GM12878 (cell line): ENCODE data around the gene KMT2B. TPM values are rescaled to one million over a fixed set of nuclear protein-coding genes. Genes with fewer than 3 reads are reported as not detected.

Source experiments
- ATAC-seq: fragments of 200-7000 bp; cut with Tn5 transposase; 3 replicates; pipeline ENCODE4 v1.9.1; 2020; ENCODE audit warnings: mild to moderate bottlenecking, moderate library complexity
- BruUV-seq: library from RNA; stranded (reverse); fragments of 400-500 nt; replicated peaks from 2 replicates; lab custom pipeline; 2021; lab: Mats Ljungman, UMichigan
- CTCF ChIA-PET: fragments of 300-600 bp; sonication (Branson Sonifier 250); formaldehyde crosslinking; extraction: SDS; loops from one replicate; lab custom pipeline; 2021; ENCODE audit warnings: inconsistent platforms; lab: Yijun Ruan, JAX
- POLR2A ChIA-PET: fragments of 350-600 bp; formaldehyde crosslinking; extraction: SDS; loops from one replicate; lab custom pipeline; 2021; ENCODE audit warnings: inconsistent platforms; lab: Charles Lee
- RAD21 ChIA-PET: fragments of 300-600 bp; sonication (Branson Sonifier 250); formaldehyde crosslinking; loops from one replicate; lab custom pipeline; 2023; ENCODE audit warnings: antibody characterized with exemption; ENCODE audit not compliant: unreplicated experiment; lab: Charles Lee
- SMC1A ChIA-PET: fragments of 300-600 bp; sonication (Branson Sonifier 250); formaldehyde crosslinking; loops from one replicate; lab custom pipeline; 2023; ENCODE audit not compliant: unreplicated experiment, uncharacterized antibody; lab: Charles Lee
- DNase-seq: peaks from one replicate; pipeline ENCODE4 v3.0.0-alpha.2; 2011; ENCODE audit warnings: low read depth, low spot score
- FAIRE-seq: peaks from 3 replicates; lab custom pipeline; 2011; peaks lifted over from hg19 to GRCh38; lab: Jason Lieb, UNC
- H2AFZ ChIP-seq: 2 replicates; pipeline ENCODE4 v1.6.0; 2011; ENCODE audit warnings: low read depth, low read length, control low read depth; ENCODE audit not compliant: control insufficient read depth
- H3K27ac ChIP-seq: 2 replicates; pipeline ENCODE4 v1.5.1; 2011; ENCODE audit warnings: control low read depth; ENCODE audit not compliant: control insufficient read depth, insufficient read depth
- H3K27me3 ChIP-seq, 2 experiments: replicated peaks in 1 of 2; 2 replicates each; pipeline versions ENCODE4 v1.6.0 to v1.6.1; 2011; ENCODE audit warnings: low read length in 1 of 2; ENCODE audit not compliant: control insufficient read depth in 2 of 2, insufficient read depth in 2 of 2
- H3K36me3 ChIP-seq, 2 experiments: 2 replicates each; pipeline ENCODE4 v1.5.1; 2011; ENCODE audit warnings: low read length in 1 of 2; ENCODE audit not compliant: control insufficient read depth in 2 of 2, insufficient read depth in 2 of 2
- H3K4me1 ChIP-seq: 2 replicates; pipeline ENCODE4 v1.6.1; 2011; ENCODE audit warnings: mild to moderate bottlenecking, low read length, moderate library complexity, mixed read lengths; ENCODE audit not compliant: control insufficient read depth, insufficient read depth
- H3K4me2 ChIP-seq: 2 replicates; pipeline ENCODE4 v1.6.0; 2011; ENCODE audit warnings: control low read depth; ENCODE audit not compliant: control insufficient read depth, insufficient read depth
- H3K4me3 ChIP-seq: fragments of 200-600 bp; sonication (generic); 2 replicates; pipeline ENCODE4 v1.5.1; 2016
- H3K79me2 ChIP-seq: 2 replicates; pipeline ENCODE4 v1.6.0; 2011; ENCODE audit warnings: low read length; ENCODE audit not compliant: control insufficient read depth, insufficient read depth
- H3K9ac ChIP-seq: 2 replicates; pipeline ENCODE4 v1.8.0; 2011; ENCODE audit warnings: low read length, control low read depth, mixed read lengths; ENCODE audit not compliant: control insufficient read depth, insufficient read depth
- H3K9me3 ChIP-seq: replicated peaks from 3 replicates; pipeline ENCODE4 v1.5.1; 2011; ENCODE audit warnings: mild to moderate bottlenecking, low read length; ENCODE audit not compliant: control insufficient read depth, insufficient read depth
- H4K20me1 ChIP-seq: 2 replicates; pipeline ENCODE4 v1.6.0; 2011; ENCODE audit not compliant: control insufficient read depth, insufficient read depth
- BMI1 ChIP-seq: fragments of 450-650 bp; IDR thresholded peaks from 2 replicates; pipeline ENCODE4 v1.6.1; 2016; ENCODE audit warnings: mild to moderate bottlenecking, moderate library complexity, borderline replicate concordance
- MTA2 ChIP-seq: fragments of 450-650 bp; IDR thresholded peaks from 2 replicates; pipeline ENCODE4 v1.6.1; 2016; ENCODE audit warnings: low read depth, mild to moderate bottlenecking, moderate library complexity
- NFYB ChIP-seq: IDR thresholded peaks from 2 replicates; pipeline ENCODE4 v1.6.1; 2011; ENCODE audit warnings: low read depth, mild to moderate bottlenecking, low read length, improper control_type of control experiment, moderate library complexity; ENCODE audit not compliant: insufficient read depth
- PBX3 ChIP-seq: IDR thresholded peaks from 2 replicates; pipeline ENCODE4 v1.6.1; 2011; ENCODE audit warnings: mild to moderate bottlenecking, low read depth, low read length, moderate library complexity; ENCODE audit not compliant: insufficient replicate concordance
- SKIL ChIP-seq: fragments of 450-650 bp; IDR thresholded peaks from 2 replicates; pipeline ENCODE4 v1.6.1; 2017; ENCODE audit warnings: mild to moderate bottlenecking, low read depth, inconsistent platforms; ENCODE audit not compliant: poor library complexity, severe bottlenecking
- SMAD1 ChIP-seq: fragments of 450-650 bp; IDR thresholded peaks from 2 replicates; pipeline ENCODE4 v1.6.1; 2018; ENCODE audit warnings: mild to moderate bottlenecking, low read depth; ENCODE audit not compliant: partially characterized antibody
- SMC3 ChIP-seq: IDR thresholded peaks from 2 replicates; pipeline ENCODE4 v1.6.1; 2011; ENCODE audit warnings: low read length, improper control_type of control experiment, borderline replicate concordance
- ZNF687 ChIP-seq: fragments of 450-650 bp; IDR thresholded peaks from 2 replicates; pipeline ENCODE4 v1.6.1; 2017; ENCODE audit warnings: mild to moderate bottlenecking, moderate library complexity
- WGBS: methylation state at CpG from one replicate; pipeline ENCODE4 v1.1.6; 2016; ENCODE audit warnings: low lambda C conversion rate; ENCODE audit not compliant: insufficient replicate concordance, insufficient coverage; ENCODE audit errors: missing lambda C conversion rate; 5-methylcytosine and 5-hydroxymethylcytosine counted together
- in situ Hi-C: fragments of 300-500 bp; cut with MboI; formaldehyde crosslinking; loops from 9 replicates; pipeline ENCODE4 v1.14.3; 2018; ENCODE audit warnings: mixed read lengths
- intact Hi-C: fragments of 100-400 bp; cut with micrococcal nuclease; formaldehyde crosslinking; loops from one replicate; pipeline ENCODE4 v1.14.2; 2022; ENCODE audit not compliant: unreplicated experiment
- polyA plus RNA-seq, 11 experiments: library from polyadenylated mRNA; depleted of rRNA in 4 of 11; unstranded in 6 of 11; stranded (reverse) in 5 of 11; fragments of >200 nt; fragmentation: Nextera tagmentation in 4 of 11; fragmentation: Illumina TruSeq in 1 of 11; extraction: Ambion mirVana in 4 of 11; extraction: Trizol in 1 of 11; gene quantifications; 1 replicate in 1 of 11; 2 replicates in 10 of 11; pipeline versions ENCODE4 v1.2.1 to v1.2.3, GENCODE V29; 2011 to 2016; ENCODE audit warnings: inconsistent platforms in 2 of 11, missing spikeins in 2 of 11, low read depth in 1 of 11
- total RNA-seq, 4 experiments: library from RNA; depleted of rRNA in 3 of 4; stranded (reverse); fragments of >200 nt in 3 of 4; fragmentation: Illumina TruSeq in 1 of 4; extraction: Trizol in 1 of 4; gene quantifications; 2 replicates each; pipeline versions ENCODE4 v1.2.1 to v1.2.3, GENCODE V29; 2013 to 2021
- TF ChIP-seq, protein P1 (sequence below): fragments of 450-650 bp; IDR thresholded peaks from 2 replicates; pipeline ENCODE4 v1.6.1; 2017; ENCODE audit warnings: low read depth, mild to moderate bottlenecking, moderate library complexity

Gene KMT2B
- total and polyA plus RNA-seq, 10 of the 15 experiments (the other 5 are each of a cell fraction or from before 2014, with no cell fraction given) = 0.71 to 35.6 (median 6.0) TPM

DNA sequence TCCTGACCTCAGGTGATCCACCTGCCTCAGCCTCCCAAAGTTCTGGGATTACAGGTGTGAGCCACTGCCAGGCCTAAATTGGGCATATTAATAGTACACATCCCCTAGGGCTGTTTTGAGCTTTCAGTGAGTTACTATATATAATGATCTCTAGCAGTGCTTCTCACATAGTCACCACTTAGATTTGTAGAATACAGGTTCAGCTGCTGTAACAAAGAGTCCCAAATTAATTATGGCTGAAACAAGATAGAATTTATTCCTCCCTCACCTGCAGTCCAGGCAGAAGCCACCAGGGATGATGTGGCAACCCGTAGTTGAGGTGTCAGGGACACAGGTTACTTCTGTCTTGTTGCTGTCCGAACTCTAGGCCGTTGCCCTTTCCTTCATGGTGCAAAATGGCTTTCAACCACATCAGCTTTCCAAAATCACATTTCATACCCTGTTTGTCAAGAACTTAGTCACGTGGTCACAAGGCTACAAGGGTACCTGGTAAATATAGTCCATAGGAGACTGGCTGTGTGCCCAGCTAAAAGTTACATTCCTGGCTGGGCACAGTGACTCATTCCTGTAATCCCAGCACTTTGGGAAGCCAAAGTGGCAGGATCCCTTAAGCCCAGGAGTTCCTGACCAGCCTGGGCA, 43.0 kb downstream of the KMT2B start:
- DNase-seq (no peak), FAIRE-seq (no peak), ATAC-seq (no peak)
- H3K4me2 ChIP-seq = no peak overlapping the region
- ChIA-PET RAD21 (no interaction called here), POLR2A (interaction anchor here (1.1 kb wide), 2 partner anchors 10 to 13 kb away, joined by 3 read pairs; partner anchors contain the start of gene LIN37), SMC1A (interaction anchor here (0.7 kb wide), 1 partner anchor 66 kb away, joined by 3 read pairs; no protein-coding TSS in a partner anchor), CTCF (no interaction called here)
- no peaks in the 10 kb centered on the region for H3K27me3 ChIP-seq
- H2AFZ ChIP-seq = no peak overlapping the region
- BruUV-seq = no TSS peak
- no peak overlapping the region for H3K27ac ChIP-seq
- peaks cover 1 to 13% of the 10 kb centered on the region in 2 experiments; a peak in 2 of 4 replicates for H3K36me3 ChIP-seq
- in situ Hi-C loops (no loop called here), intact Hi-C loops (no loop called here)
- H3K79me2 ChIP-seq = peaks cover 11% of the 10 kb centered on the region
- H3K9ac ChIP-seq = no peak overlapping the region
- H3K4me1 ChIP-seq = peaks cover 15% of the 10 kb centered on the region
- WGBS = 81% methylated on average over 4 of the region's 4 CpGs
- H3K4me3 ChIP-seq = no peak overlapping the region
- no peaks in the 10 kb centered on the region for H3K9me3 ChIP-seq
- H4K20me1 ChIP-seq = no peaks in the 10 kb centered on the region
- TF ChIP-seq SMC3 = no peak
- TF ChIP-seq MTA2 = no peak
- no peak for TF ChIP-seq SMAD1
- TF ChIP-seq, protein P1, sequence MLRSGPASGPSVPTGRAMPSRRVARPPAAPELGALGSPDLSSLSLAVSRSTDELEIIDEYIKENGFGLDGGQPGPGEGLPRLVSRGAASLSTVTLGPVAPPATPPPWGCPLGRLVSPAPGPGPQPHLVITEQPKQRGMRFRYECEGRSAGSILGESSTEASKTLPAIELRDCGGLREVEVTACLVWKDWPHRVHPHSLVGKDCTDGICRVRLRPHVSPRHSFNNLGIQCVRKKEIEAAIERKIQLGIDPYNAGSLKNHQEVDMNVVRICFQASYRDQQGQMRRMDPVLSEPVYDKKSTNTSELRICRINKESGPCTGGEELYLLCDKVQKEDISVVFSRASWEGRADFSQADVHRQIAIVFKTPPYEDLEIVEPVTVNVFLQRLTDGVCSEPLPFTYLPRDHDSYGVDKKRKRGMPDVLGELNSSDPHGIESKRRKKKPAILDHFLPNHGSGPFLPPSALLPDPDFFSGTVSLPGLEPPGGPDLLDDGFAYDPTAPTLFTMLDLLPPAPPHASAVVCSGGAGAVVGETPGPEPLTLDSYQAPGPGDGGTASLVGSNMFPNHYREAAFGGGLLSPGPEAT = no peak
- no peak for TF ChIP-seq BMI1
- no peak for TF ChIP-seq NFYB
- no peak for TF ChIP-seq ZNF687
- TF ChIP-seq SKIL = no peak
- no peak for TF ChIP-seq PBX3
